Measurements from ENCODE around the gene GPR4.

DNA sequence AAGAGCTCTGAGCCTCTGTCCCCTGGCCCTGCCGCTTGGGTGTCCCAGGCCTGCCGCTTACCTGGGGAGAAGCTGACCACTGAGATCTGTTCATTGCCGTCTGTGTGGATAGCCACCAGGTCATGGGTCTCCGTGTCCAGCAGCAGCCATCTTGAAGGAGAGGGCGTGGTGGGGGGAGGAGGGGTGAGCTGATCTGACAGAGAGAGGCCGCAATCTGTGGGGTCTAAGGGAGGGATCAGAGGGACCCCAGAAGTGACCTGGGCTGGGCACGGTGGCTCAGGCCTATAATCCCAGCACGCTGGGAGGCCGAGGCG is 14.6 kb upstream of the GPR4 start:
- TF ChIP-seq, protein P1, sequence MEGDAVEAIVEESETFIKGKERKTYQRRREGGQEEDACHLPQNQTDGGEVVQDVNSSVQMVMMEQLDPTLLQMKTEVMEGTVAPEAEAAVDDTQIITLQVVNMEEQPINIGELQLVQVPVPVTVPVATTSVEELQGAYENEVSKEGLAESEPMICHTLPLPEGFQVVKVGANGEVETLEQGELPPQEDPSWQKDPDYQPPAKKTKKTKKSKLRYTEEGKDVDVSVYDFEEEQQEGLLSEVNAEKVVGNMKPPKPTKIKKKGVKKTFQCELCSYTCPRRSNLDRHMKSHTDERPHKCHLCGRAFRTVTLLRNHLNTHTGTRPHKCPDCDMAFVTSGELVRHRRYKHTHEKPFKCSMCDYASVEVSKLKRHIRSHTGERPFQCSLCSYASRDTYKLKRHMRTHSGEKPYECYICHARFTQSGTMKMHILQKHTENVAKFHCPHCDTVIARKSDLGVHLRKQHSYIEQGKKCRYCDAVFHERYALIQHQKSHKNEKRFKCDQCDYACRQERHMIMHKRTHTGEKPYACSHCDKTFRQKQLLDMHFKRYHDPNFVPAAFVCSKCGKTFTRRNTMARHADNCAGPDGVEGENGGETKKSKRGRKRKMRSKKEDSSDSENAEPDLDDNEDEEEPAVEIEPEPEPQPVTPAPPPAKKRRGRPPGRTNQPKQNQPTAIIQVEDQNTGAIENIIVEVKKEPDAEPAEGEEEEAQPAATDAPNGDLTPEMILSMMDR (IDR thresholded peaks at IDR 0.05; ENCODE audit: poor library complexity, severe bottlenecking): no peak
- no peak for TF ChIP-seq POLR2AphosphoS5 (IDR thresholded peaks at IDR 0.05)
- no peak for TF ChIP-seq MXI1 (conservative IDR thresholded peaks at IDR 0.05; ENCODE audit: poor library complexity, severe bottlenecking)
- no peak for TF ChIP-seq RAD21 (conservative IDR thresholded peaks at IDR 0.05)
- TF ChIP-seq EZH2 (IDR thresholded peaks at IDR 0.05; ENCODE audit: borderline replicate concordance, insufficient read depth, low read length, poor library complexity, severe bottlenecking): no peak
- TF ChIP-seq, protein P2, sequence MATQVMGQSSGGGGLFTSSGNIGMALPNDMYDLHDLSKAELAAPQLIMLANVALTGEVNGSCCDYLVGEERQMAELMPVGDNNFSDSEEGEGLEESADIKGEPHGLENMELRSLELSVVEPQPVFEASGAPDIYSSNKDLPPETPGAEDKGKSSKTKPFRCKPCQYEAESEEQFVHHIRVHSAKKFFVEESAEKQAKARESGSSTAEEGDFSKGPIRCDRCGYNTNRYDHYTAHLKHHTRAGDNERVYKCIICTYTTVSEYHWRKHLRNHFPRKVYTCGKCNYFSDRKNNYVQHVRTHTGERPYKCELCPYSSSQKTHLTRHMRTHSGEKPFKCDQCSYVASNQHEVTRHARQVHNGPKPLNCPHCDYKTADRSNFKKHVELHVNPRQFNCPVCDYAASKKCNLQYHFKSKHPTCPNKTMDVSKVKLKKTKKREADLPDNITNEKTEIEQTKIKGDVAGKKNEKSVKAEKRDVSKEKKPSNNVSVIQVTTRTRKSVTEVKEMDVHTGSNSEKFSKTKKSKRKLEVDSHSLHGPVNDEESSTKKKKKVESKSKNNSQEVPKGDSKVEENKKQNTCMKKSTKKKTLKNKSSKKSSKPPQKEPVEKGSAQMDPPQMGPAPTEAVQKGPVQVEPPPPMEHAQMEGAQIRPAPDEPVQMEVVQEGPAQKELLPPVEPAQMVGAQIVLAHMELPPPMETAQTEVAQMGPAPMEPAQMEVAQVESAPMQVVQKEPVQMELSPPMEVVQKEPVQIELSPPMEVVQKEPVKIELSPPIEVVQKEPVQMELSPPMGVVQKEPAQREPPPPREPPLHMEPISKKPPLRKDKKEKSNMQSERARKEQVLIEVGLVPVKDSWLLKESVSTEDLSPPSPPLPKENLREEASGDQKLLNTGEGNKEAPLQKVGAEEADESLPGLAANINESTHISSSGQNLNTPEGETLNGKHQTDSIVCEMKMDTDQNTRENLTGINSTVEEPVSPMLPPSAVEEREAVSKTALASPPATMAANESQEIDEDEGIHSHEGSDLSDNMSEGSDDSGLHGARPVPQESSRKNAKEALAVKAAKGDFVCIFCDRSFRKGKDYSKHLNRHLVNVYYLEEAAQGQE (IDR thresholded peaks at IDR 0.05; ENCODE audit: borderline replicate concordance): no peak
